Breast epithelium (tissue), 3 donors: ENCODE results near the gene RCC1.

Experiments
- CTCF ChIP-seq, 3 donors: fragments of 450-650 bp; IDR thresholded peaks; one replicate each; pipeline ENCODE4 v1.5.1; 2016 to 2017; ENCODE audit warnings: antibody characterized with exemption in 3 of 3, mild to moderate bottlenecking in 3 of 3, moderate library complexity in 3 of 3
- POLR2AphosphoS5 ChIP-seq, 3 donors: sonication (generic); formaldehyde crosslinking; IDR thresholded peaks; one replicate each; pipeline ENCODE4 v1.6.1; 2017; ENCODE audit warnings: antibody characterized with exemption in 3 of 3

GRCh38 chr1:28503117-28503516, 2.7 kb upstream of the RCC1 start:
- TF ChIP-seq CTCF (IDR thresholded peaks at IDR 0.05) = no peak
- no peak for TF ChIP-seq POLR2AphosphoS5 (IDR thresholded peaks at IDR 0.05)
